ENCODE data around the gene RNASE7. TPM values are rescaled to one million over a fixed set of nuclear protein-coding genes. Genes with fewer than 3 reads are reported as not detected.

Gene RNASE7
- total RNA-seq, 1 experiment from 2014 or later: not detected

GRCh38 chr14:21092273-21093011 is 50.3 kb downstream of the RNASE7 start:
- peak; percentile 85 for ATAC-seq
- H3K27ac ChIP-seq (ENCODE audit: low read depth, low read length): no peak overlapping the region; the same call in 1 of the 2 replicates
- ChIA-PET CTCF (interaction anchor here (0.7 to 5.3 kb wide), 13 partner anchors 9 to 93 kb away, joined by 3 to 35 read pairs (median 5); partner anchors contain the start of genes SLC39A2 and TMEM253), POLR2A (interaction anchor here (0.6 to 1.1 kb wide), 2 partner anchors 11 to 12 kb away, joined by 3 to 5 read pairs; no protein-coding TSS in a partner anchor), RAD21 (ENCODE audit: low non-redundant PET in 1 of 2, low total read pairs in 2 of 2, uncharacterized antibody in 2 of 2, unreplicated experiment in 2 of 2) (interaction anchor here (1.2 kb wide), 2 partner anchors 12 to 78 kb away, joined by 4 to 6 read pairs; no protein-coding TSS in a partner anchor)
- H3K4me1 ChIP-seq (ENCODE audit: control insufficient read depth in 1 of 2, insufficient read depth in 2 of 2, low read length in 2 of 2): peaks cover 0 to 12% of the 10 kb centered on the region in 2 experiments
- intact Hi-C loops (cut with micrococcal nuclease): loop anchor here (1.0 kb wide), 2 partner anchors 24 to 77 kb away; no protein-coding TSS in a partner anchor
- H3K9ac ChIP-seq (ENCODE audit: low read length): no peak overlapping the region
- H4K20me1 ChIP-seq (ENCODE audit: insufficient read depth): no peaks in the 10 kb centered on the region
- peak; percentile 40 for DNase-seq (ENCODE audit: low read depth, low spot score)
- no peak overlapping the region for H3K4me3 ChIP-seq (replicated peaks in 1 of 2; ENCODE audit: low read depth in 1 of 2, low read length in 2 of 2)
- H3K4me2 ChIP-seq (ENCODE audit: low read length): no peak overlapping the region
- no peak overlapping the region for H2AFZ ChIP-seq (ENCODE audit: low read depth, low read length, poor library complexity, severe bottlenecking)
- no peaks in the 10 kb centered on the region for H3K27me3 ChIP-seq (ENCODE audit: insufficient read depth, low read length)
- BruUV-seq (replicated peaks): no TSS peak
- TF ChIP-seq CBX3 (IDR thresholded peaks at IDR 0.05; ENCODE audit: low read depth) (0 out of 2 replicates have a peak, but pooled peaks have one; percentile 43), MAX (IDR thresholded peaks at IDR 0.05) (peak; percentile 36; the same call in 1 of the 2 replicates), JUND (IDR thresholded peaks at IDR 0.05) (no peak), POLR2AphosphoS5 (IDR thresholded peaks at IDR 0.05; ENCODE audit: low read depth, low read length) (0 out of 2 replicates have a peak, but pooled peaks have one; percentile 18), EZH2phosphoT487 (IDR thresholded peaks at IDR 0.05; ENCODE audit: borderline replicate concordance) (no peak), SRF (IDR thresholded peaks at IDR 0.05; ENCODE audit: low read depth) (no peak), SP1 (IDR thresholded peaks at IDR 0.05; ENCODE audit: low read depth) (no peak), YY1 (IDR thresholded peaks at IDR 0.05; ENCODE audit: extremely low read depth, insufficient replicate concordance, low read depth, low read length) (peak; percentile 44), RAD21 (IDR thresholded peaks at IDR 0.05; ENCODE audit: low read depth) (peak; percentile 91)
- TF ChIP-seq, protein P1, sequence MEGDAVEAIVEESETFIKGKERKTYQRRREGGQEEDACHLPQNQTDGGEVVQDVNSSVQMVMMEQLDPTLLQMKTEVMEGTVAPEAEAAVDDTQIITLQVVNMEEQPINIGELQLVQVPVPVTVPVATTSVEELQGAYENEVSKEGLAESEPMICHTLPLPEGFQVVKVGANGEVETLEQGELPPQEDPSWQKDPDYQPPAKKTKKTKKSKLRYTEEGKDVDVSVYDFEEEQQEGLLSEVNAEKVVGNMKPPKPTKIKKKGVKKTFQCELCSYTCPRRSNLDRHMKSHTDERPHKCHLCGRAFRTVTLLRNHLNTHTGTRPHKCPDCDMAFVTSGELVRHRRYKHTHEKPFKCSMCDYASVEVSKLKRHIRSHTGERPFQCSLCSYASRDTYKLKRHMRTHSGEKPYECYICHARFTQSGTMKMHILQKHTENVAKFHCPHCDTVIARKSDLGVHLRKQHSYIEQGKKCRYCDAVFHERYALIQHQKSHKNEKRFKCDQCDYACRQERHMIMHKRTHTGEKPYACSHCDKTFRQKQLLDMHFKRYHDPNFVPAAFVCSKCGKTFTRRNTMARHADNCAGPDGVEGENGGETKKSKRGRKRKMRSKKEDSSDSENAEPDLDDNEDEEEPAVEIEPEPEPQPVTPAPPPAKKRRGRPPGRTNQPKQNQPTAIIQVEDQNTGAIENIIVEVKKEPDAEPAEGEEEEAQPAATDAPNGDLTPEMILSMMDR (IDR thresholded peaks at IDR 0.05 in 2 of 3, conservative IDR thresholded peaks at IDR 0.05 in 1 of 3; ENCODE audit: borderline replicate concordance in 1 of 3, insufficient read depth in 1 of 3, low read depth in 2 of 3, low read length in 2 of 3): peak; percentile 99 to 100 (median 100)
- no peaks in the 10 kb centered on the region for H3K79me2 ChIP-seq (ENCODE audit: insufficient read depth, low read length)
- H3K9me3 ChIP-seq (ENCODE audit: control insufficient read depth in 1 of 2, insufficient read depth in 1 of 2, low read depth in 1 of 2, low read length in 2 of 2): no peaks in the 10 kb centered on the region
- H3K9me2 ChIP-seq (ENCODE audit: insufficient read depth): no peaks in the 10 kb centered on the region
- H3K36me3 ChIP-seq (ENCODE audit: control insufficient read depth in 1 of 2, insufficient read depth in 2 of 2, low read length in 2 of 2): no peaks in the 10 kb centered on the region; a peak in 2 of 4 replicates
